WERI-Rb-1 (cell line): ENCODE results near the gene PHTF2.

Source experiments
- DNase-seq: peaks from one replicate; pipeline ENCODE4 v3.0.0-alpha.2; 2020
- H3K27ac ChIP-seq: fragments of 250-450 bp; sonication (Bioruptor Pico); 2 replicates; pipeline ENCODE4 v1.5.1; 2020; ENCODE audit warnings: mild to moderate bottlenecking, moderate library complexity
- H3K27me3 ChIP-seq: fragments of 250-450 bp; sonication (Bioruptor Pico); 2 replicates; pipeline ENCODE4 v1.5.1; 2021; ENCODE audit warnings: mild to moderate bottlenecking, low read depth, moderate library complexity; ENCODE audit not compliant: insufficient read depth, severe bottlenecking
- H3K36me3 ChIP-seq: fragments of 250-450 bp; sonication (Bioruptor Pico); 2 replicates; pipeline ENCODE4 v1.5.1; 2020; ENCODE audit warnings: mild to moderate bottlenecking, moderate library complexity
- H3K4me3 ChIP-seq: 2 replicates; pipeline ENCODE4 v1.5.1; 2011; ENCODE audit warnings: low read depth, mild to moderate bottlenecking, control low read depth, low read length
- H3K9me3 ChIP-seq: fragments of 250-450 bp; sonication (Bioruptor Pico); 2 replicates; pipeline ENCODE4 v1.5.1; 2021; ENCODE audit warnings: mild to moderate bottlenecking, moderate library complexity; ENCODE audit not compliant: severe bottlenecking
- TF ChIP-seq, protein P1 (sequence below): IDR thresholded peaks from 2 replicates; pipeline ENCODE4 v1.5.1; 2011; ENCODE audit warnings: low read depth, mild to moderate bottlenecking, control low read depth, inconsistent platforms, low read length

PHTF2 gene

DNA sequence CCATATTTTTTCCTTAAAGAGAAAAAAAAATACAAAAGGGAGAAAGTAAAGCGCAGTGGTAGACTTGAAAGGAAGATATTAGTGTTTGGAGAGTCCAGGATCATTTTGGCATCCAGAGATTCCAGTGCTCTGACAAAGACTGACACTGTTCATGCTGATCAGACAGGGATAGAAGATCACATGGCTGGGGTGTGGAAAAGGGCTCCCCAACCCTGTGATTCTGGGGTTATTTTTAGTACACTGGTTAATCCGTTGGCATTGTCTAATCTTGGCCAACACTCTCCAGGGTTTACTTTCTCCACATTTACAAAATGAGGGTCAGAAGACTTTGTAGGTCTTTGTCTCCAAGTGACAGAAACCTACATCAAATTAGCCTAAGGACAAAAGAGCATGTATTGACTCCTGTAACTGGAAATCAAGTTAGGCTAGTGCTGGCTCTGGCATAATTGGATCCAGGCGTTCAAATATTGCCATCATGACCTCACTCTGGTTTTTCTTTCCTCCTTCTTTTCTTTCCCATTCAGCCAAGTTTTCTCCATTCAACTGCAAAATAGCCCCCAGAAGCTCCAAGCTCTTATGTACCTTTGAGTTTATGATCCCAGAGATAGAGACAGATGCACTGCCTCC is 181.6 kb downstream of the PHTF2 start:
- Histone ChIP-seq H3K9me3 (no peaks in the 10 kb centered on the region), H3K27me3 (no peaks in the 10 kb centered on the region), H3K27ac (no peak overlapping the region), H3K36me3 (no peaks in the 10 kb centered on the region), H3K4me3 (no peak overlapping the region)
- DNase-seq, result no peak
- TF ChIP-seq, protein P1, sequence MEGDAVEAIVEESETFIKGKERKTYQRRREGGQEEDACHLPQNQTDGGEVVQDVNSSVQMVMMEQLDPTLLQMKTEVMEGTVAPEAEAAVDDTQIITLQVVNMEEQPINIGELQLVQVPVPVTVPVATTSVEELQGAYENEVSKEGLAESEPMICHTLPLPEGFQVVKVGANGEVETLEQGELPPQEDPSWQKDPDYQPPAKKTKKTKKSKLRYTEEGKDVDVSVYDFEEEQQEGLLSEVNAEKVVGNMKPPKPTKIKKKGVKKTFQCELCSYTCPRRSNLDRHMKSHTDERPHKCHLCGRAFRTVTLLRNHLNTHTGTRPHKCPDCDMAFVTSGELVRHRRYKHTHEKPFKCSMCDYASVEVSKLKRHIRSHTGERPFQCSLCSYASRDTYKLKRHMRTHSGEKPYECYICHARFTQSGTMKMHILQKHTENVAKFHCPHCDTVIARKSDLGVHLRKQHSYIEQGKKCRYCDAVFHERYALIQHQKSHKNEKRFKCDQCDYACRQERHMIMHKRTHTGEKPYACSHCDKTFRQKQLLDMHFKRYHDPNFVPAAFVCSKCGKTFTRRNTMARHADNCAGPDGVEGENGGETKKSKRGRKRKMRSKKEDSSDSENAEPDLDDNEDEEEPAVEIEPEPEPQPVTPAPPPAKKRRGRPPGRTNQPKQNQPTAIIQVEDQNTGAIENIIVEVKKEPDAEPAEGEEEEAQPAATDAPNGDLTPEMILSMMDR, result no peak

DNA sequence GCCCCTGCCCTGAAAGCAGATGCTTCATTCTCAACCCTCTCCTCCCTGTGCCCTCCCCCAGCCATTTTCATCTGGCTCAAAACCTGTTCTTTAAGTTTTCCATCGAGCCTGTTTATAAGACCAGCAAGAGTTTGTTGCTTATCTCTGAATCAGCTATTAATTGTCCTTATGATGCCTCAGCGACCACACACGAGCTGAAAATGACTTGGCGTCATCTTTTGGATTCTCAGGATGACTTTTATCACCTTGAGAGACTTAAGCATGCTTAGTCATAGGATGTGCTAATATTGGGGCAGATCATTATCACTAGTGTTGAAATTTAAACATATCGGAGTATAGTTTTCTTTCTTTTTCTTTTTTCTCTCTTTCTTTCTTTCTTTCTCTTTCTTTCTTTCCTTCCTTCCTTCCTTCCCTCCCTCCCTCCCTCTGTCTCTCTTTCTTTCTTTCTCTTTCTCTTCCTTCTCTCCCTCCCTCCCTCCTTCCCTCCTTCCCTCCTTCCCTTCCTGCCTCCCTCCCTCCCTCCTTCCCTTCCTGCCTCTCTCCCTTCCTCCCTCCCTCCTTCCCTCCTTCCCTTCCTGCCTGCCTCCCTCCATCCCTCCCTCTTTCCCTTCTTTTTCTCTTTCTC is 184.5 kb downstream of the PHTF2 start:
- H3K4me3 ChIP-seq, result no peak overlapping the region
- no peaks in the 10 kb centered on the region for H3K36me3 ChIP-seq
- peaks cover under 1% of the 10 kb centered on the region for H3K9me3 ChIP-seq
- TF ChIP-seq, protein P1, result no peak
- H3K27me3 ChIP-seq, result no peaks in the 10 kb centered on the region
- H3K27ac ChIP-seq, result no peak overlapping the region
- DNase-seq, result no peak

DNA sequence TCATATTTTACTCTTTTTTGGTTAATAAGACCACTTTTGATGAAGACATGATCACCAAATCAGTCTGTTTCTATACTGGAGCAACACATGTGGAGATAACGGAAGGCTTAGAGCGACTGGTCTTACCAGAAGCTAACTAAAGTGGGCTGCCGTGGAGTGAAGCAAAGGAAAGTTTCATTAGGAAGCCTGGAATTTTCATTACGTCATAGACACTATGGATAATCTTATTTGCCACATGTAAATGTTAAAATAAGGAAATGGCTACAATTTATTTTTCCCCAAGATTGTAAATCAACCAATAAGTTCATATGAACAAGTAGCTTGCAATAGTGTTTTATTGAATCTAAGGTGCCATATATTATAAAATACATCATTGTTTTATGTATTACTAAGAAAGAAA is 185.4 kb downstream of the PHTF2 start:
- peaks cover 3% of the 10 kb centered on the region for H3K9me3 ChIP-seq
- H3K4me3 ChIP-seq, result no peak overlapping the region
- no peaks in the 10 kb centered on the region for H3K27me3 ChIP-seq
- H3K27ac ChIP-seq, result no peak overlapping the region
- TF ChIP-seq, protein P1, result no peak
- DNase-seq, result no peak
- no peaks in the 10 kb centered on the region for H3K36me3 ChIP-seq

DNA sequence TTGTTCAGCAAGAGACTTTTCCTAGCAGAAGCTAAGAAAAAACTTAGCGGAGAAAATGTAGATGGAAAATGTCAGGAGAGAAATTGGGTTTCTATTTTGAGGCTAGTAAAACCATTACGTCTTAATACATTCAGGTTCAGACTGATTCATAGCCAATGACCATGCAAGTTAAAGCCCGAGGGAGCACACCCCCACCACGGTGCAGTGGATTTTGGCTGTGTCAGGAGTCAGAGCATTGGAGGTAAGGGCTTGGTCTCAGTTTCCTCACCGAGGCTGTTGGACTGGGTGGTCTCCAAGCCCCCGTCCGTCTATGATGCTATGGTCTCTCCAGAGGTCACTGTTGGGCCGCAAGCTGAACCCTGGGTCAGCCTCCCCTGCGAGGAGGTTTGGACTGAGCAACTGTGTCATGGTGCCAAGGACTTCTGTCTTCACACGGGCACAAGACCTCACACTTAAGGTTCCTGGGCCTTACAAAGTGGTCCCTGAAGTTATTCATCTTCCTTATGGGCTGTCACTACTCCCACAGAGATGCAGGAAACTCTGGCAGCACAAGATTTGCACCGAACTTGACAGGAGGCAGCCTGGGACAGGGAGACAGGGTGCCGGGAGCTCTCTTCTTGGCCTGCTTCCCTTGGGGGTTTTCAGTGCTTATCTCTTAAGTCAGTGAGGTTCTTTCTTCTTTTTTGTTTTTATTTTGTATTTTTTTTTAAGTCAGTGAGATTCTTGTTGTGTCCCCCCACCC is 186.8 kb downstream of the PHTF2 start:
- Histone ChIP-seq H3K27me3 (no peaks in the 10 kb centered on the region), H3K27ac (no peak overlapping the region), H3K36me3 (no peaks in the 10 kb centered on the region), H3K9me3 (peaks cover 6% of the 10 kb centered on the region), H3K4me3 (no peak overlapping the region)
- TF ChIP-seq, protein P1, result no peak
- DNase-seq, result no peak

DNA sequence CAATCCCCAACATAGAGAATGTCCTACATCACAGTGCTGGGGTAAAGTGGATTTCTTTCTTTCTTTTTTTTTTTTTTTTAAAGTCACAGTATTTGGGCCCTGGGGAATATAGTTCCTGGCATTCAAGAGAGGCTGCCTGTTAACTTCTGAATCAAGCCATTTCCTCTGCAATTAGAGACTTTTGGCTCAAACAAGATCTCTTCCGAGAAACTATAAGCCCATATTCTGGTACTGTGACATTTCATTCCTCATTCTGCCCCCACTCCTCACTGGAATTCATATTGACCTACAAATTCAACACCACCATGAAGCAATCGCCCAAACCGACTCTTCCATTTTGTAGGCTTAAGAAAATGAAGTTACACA is 187.4 kb downstream of the PHTF2 start:
- DNase-seq, result no peak
- Histone ChIP-seq H3K27me3 (no peaks in the 10 kb centered on the region), H3K36me3 (no peaks in the 10 kb centered on the region), H3K9me3 (peaks cover 6% of the 10 kb centered on the region), H3K4me3 (no peak overlapping the region), H3K27ac (no peak overlapping the region)
- TF ChIP-seq, protein P1, result no peak
